Heart left ventricle (tissue), 16 donors: ENCODE results near the gene CTNNA1. TPM values are rescaled to one million over a fixed set of nuclear protein-coding genes. Genes with fewer than 3 reads are reported as not detected.

Experiments used
- ATAC-seq, 4 donors: fragments of 200-7000 bp; cut with Tn5 transposase; one replicate each; pipeline ENCODE4 v1.9.1; 2020 to 2022; ENCODE audit warnings: moderate library complexity in 4 of 4, mild to moderate bottlenecking in 3 of 4, moderate number of reproducible peaks in 1 of 4
- DNase-seq, 5 donors: peaks; one replicate each; pipeline ENCODE4 v3.0.0-alpha.2; 2020
- H3K27ac ChIP-seq, 12 donors: fragments of 200-600 bp; sonication (generic) in 4 of 12; one replicate each; pipeline versions ENCODE4 v1.5.0 to v1.8.0; 2016 to 2022; ENCODE audit warnings: mild to moderate bottlenecking in 2 of 12
- H3K27me3 ChIP-seq, 9 donors: fragments of 200-600 bp; sonication (generic) in 2 of 9; one replicate each; pipeline versions ENCODE4 v1.5.1 to v1.8.0; 2016 to 2022; ENCODE audit warnings: mild to moderate bottlenecking in 3 of 9
- H3K36me3 ChIP-seq, 9 donors: fragments of 200-600 bp; sonication (generic) in 2 of 9; one replicate each; pipeline versions ENCODE4 v1.5.0 to v1.8.0; 2018 to 2022; ENCODE audit warnings: mild to moderate bottlenecking in 2 of 9
- H3K4me1 ChIP-seq, 12 donors: fragments of 200-600 bp; sonication (generic) in 4 of 12; one replicate each; pipeline versions ENCODE4 v1.5.0 to v1.8.0; 2016 to 2022; ENCODE audit warnings: mild to moderate bottlenecking in 3 of 12
- H3K4me3 ChIP-seq, 12 donors: fragments of 200-600 bp; sonication (generic) in 4 of 12; one replicate each; pipeline versions ENCODE4 v1.5.0 to v1.8.0; 2017 to 2022; ENCODE audit warnings: mild to moderate bottlenecking in 9 of 12, moderate library complexity in 4 of 12
- H3K9me3 ChIP-seq, 12 donors: fragments of 200-600 bp; sonication (generic) in 4 of 12; one replicate each; pipeline versions ENCODE4 v1.5.0 to v1.8.0; 2016 to 2022; ENCODE audit warnings: mild to moderate bottlenecking in 1 of 12
- CTCF ChIP-seq, 12 donors: fragments of 200-600 bp; sonication (generic) in 4 of 12; IDR thresholded peaks; one replicate each; pipeline versions ENCODE4 v1.5.0 to v1.8.0; 2018 to 2022; ENCODE audit warnings: antibody characterized with exemption in 12 of 12, mild to moderate bottlenecking in 5 of 12
- POLR2A ChIP-seq, 2 donors: fragments of 450-650 bp; IDR thresholded peaks; one replicate each; pipeline ENCODE4 v1.6.1; 2017; ENCODE audit warnings: antibody characterized with exemption in 2 of 2, mild to moderate bottlenecking in 2 of 2, moderate library complexity in 2 of 2
- WGBS, 4 donors: extraction: QIAGEN DNeasy Blood & Tissue Kit in 2 of 4; methylation state at CpG; one replicate each; pipeline versions ENCODE4 v1.1.5 to v1.1.7; 2013 to 2018; 5-methylcytosine and 5-hydroxymethylcytosine counted together
- intact Hi-C, 10 donors: fragments of 100-400 bp; cut with DNase I; formaldehyde crosslinking; loops; one replicate each; pipeline versions ENCODE4 v1.11.1 to v1.14.2; 2022
- polyA plus RNA-seq, 2 donors: library from polyadenylated mRNA; stranded (reverse); fragments of 200-250 nt; gene quantifications; one replicate each; pipeline ENCODE4 v1.2.3, GENCODE V29; 2013
- total RNA-seq, 9 donors: library from RNA; depleted of rRNA in 2 of 9; stranded (reverse); fragments of >200 nt in 2 of 9; fragmentation: NEBNext Ultra II Directional in 3 of 9; extraction: Animal tissue kit (Norgen Biotek cat#: 25700) in 3 of 9; gene quantifications; one replicate each; pipeline versions ENCODE4 v1.1.0 to v1.2.4, GENCODE V29; 2016 to 2023
- donor health status: ischemic (EF 13 %, LVEDD 7.1; RV severe dilation, severe dysfunction).
- donor health status: healthy with polysubstance abuse.
- donor health status: DM: no; HTN: yes; CAD: no.
- donor health status: DM: no; HTN: no; CAD: no.
- donor health status: ischemic (EF 25% LVEDD 6.9; RV normal size, moderate dysfunction).
- donor health status: ischemic (EF 25% LVEDD 5.7; RV mildly dilated, moderate dysfunction).
- donor health status: healthy.
- donor health status: DM: yes; HTN: yes; CAD: no.
- donor health status: ischemic (EF 35%, LVEDD 5.7; RV mildly dilated, moderate dysfunction).
- donor health status: nonischemic (EF 11% LVEDD 7.7; RV severe dilation, severe dysfunction).
- donor health status: DM: yes; HTN: yes; CAD: no.
- donor health status: PGD.
- donor health status: ischemic (EF 29% LVEDD 5.4; RV normal size, mild dysfunction).
- donor health status: nonischemic (EF 23%, LVEDD 6.1; RV moderate dilation, normal function).

CTNNA1 gene
- total and polyA plus RNA-seq, 11 donors, result 140 to 460 (median 399) TPM

DNA sequence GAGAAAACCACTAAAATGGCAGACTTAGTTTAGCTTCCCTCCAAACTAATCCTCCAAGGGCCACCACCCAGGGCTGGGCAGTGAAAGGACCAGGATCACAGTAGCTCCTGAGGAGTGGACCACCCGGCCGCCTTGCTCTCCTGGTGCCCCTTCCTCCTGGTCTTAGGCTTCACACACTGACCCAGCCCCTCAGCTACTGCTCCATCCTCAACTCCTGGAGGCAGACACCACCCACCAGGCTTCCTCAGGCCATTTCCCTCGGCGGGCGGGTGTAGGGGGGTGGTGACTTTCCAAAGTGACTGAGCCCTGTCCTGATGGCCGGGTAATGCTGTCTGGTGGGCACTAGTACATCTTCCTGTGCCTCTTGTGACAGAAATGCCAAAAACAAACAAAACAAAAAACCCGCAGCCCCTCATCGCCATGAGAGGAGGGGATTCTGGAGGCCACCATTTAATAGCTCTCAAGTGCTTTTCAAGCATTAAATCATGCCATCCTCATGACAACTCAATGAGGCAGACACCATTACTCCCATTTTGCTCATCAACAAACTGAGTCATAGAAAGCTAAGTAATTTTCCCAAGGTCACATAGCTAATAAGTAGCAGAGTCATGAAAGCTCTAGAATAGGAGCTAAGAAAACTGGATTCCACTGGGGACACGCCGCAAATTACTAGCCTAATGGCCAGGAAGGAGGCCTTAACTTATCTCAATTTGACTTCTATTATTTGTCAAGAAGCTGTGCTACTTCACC is 213.2 kb downstream of the CTNNA1 start:
- no peak for TF ChIP-seq POLR2A (IDR thresholded peaks at IDR 0.05)
- no peak for TF ChIP-seq CTCF (IDR thresholded peaks at IDR 0.05)
- no peak overlapping the region for H3K4me3 ChIP-seq
- H3K36me3 ChIP-seq, result no peaks in the 10 kb centered on the region
- no peaks in the 10 kb centered on the region for H3K27me3 ChIP-seq
- no peak for ATAC-seq
- no peaks in the 10 kb centered on the region for H3K9me3 ChIP-seq
- intact Hi-C loops, result no loop called here
- WGBS, 4 donors, result 92 to 98% (median 96%) methylated on average over 7 to 10 of the region's 10 CpGs
- no peak for DNase-seq
- peaks cover 0 to 80% (median 19%) of the 10 kb centered on the region in 12 donors for H3K4me1 ChIP-seq
- no peak overlapping the region for H3K27ac ChIP-seq

- Histone ChIP-seq H3K4me3 (no peak overlapping the region), H3K4me1 (peaks cover 0 to 88% (median 33%) of the 10 kb centered on the region in 12 donors), H3K27ac (peak overlapping the region in 4 of 12 donors; percentile 17 to 71 (median 47)), H3K27me3 (no peaks in the 10 kb centered on the region), H3K9me3 (no peaks in the 10 kb centered on the region), H3K36me3 (no peaks in the 10 kb centered on the region)
- TF ChIP-seq CTCF (IDR thresholded peaks at IDR 0.05) (no peak), POLR2A (IDR thresholded peaks at IDR 0.05) (no peak)
- DNase-seq, result peak in 1 of 5 donors; percentile 44
- 70 to 76% (median 74%) methylated on average over 9 to 10 of the region's 10 CpGs for WGBS, 4 donors
- intact Hi-C loops, result no loop called here
- peak in 3 of 4 donors; percentile 12 to 17 (median 14) for ATAC-seq
Measured at GRCh38 chr5:138967791-138968448, 214.7 kb downstream of the CTNNA1 start.

DNA sequence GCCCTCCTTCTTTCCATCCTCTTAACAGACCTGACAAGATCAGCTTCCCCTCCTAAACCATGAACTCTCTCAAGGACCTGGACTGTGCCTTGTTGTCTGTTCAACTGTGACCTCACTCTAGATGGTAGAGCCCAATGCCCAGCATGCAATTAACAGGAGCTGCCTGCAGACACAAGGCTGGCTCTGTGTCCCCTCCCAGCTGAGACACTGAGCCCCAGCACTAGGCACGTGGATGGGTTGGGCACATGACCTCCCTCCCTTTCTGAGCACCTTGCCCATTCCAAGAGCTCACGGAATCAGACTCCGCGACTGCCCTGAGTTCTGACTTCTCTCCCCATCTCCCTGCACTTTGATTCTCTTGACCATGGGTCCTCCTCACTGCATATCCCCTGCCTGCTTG is 215.4 kb downstream of the CTNNA1 start:
- no peaks in the 10 kb centered on the region for H3K9me3 ChIP-seq
- peak overlapping the region in 9 of 12 donors; percentile 25 to 87 (median 58) for H3K27ac ChIP-seq
- intact Hi-C loops, result no loop called here
- TF ChIP-seq CTCF (IDR thresholded peaks at IDR 0.05), result no peak
- no peak for TF ChIP-seq POLR2A (IDR thresholded peaks at IDR 0.05)
- H3K27me3 ChIP-seq, result no peaks in the 10 kb centered on the region
- no peak overlapping the region for H3K4me3 ChIP-seq
- ATAC-seq (peak in 1 of 4 donors; percentile 12), DNase-seq (no peak)
- 64 to 73% (median 67%) methylated on average over 4 of the region's 4 CpGs for WGBS, 4 donors
- peaks cover 0 to 87% (median 39%) of the 10 kb centered on the region in 12 donors for H3K4me1 ChIP-seq
- no peaks in the 10 kb centered on the region for H3K36me3 ChIP-seq

DNA sequence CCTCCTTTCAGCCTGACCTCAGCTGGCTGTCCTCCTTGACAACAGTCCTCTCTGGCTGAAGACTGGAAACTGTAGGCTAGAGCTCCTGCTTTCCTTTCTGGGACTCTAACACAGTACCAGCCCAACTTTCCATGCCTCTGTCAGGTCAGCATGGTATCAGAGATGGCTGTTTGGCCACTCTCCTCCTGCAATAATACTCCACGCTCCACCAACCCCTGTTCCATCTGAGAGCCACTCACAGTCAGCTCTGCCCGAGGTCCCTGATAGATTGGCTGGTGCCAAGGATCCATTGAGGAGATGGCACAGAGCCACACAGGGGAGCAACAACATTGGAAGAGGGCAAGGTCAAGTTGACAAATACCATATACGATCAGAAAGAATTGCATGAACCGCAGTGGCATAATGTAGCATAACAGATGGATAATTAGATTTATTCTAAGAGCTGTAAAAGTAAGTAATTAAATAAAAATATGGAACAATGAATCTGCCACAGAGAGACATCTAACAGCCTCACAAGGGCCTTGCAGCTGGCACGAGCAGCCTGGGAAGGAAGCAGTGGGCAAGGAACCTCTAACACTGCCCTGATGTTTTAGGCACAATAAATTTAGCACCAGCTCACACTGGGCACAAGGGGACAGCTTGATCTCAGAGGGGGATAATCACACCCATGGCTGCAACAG is 216.2 kb downstream of the CTNNA1 start:
- ATAC-seq (peak in 3 of 4 donors; percentile 6 to 53 (median 50)), DNase-seq (peak in 2 of 5 donors; percentile 43 to 55)
- H3K27me3 ChIP-seq, result no peaks in the 10 kb centered on the region
- WGBS, 4 donors, result 60 to 69% (median 64%) methylated on average over 5 of the region's 5 CpGs
- no peaks in the 10 kb centered on the region for H3K9me3 ChIP-seq
- TF ChIP-seq CTCF (IDR thresholded peaks at IDR 0.05) (no peak), POLR2A (IDR thresholded peaks at IDR 0.05) (no peak)
- no peak overlapping the region for H3K4me3 ChIP-seq
- peak overlapping the region in 9 of 12 donors; percentile 25 to 87 (median 58) for H3K27ac ChIP-seq
- H3K4me1 ChIP-seq, result peaks cover 0 to 87% (median 48%) of the 10 kb centered on the region in 12 donors
- intact Hi-C loops, result loop anchor here in 1 of 10 donors (5.0 kb wide), 1 partner anchor 298 kb away; no protein-coding TSS in a partner anchor
- H3K36me3 ChIP-seq, result no peaks in the 10 kb centered on the region
